Measurements from ENCODE around the gene FMNL2.

DNA sequence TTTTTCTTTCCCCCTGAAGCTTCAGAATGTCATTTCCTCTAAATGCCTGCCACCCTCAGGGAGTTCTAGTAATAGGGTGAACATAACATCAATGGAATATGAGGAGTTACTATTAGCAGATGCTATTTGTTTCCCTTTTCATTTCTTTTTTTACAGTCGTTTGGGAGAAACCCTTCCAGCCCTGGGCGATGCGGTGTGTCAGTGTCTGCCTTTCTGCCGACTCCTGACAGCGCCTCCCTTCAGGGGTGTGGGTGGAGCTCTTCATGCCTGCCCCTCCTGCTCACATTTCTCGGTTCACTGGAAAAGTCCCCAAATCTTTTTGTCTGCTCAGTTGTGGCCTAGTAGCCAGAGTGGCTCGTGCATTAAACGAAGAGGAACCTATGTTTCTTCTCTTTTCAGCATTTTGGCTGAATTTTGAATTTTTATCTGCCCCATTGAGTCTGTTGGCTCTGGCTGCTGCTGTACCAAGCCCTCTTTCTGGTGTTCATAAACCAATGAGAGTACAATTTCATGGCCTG lies 72.3 kb downstream of the FMNL2 start:
- TF ChIP-seq, protein P1, sequence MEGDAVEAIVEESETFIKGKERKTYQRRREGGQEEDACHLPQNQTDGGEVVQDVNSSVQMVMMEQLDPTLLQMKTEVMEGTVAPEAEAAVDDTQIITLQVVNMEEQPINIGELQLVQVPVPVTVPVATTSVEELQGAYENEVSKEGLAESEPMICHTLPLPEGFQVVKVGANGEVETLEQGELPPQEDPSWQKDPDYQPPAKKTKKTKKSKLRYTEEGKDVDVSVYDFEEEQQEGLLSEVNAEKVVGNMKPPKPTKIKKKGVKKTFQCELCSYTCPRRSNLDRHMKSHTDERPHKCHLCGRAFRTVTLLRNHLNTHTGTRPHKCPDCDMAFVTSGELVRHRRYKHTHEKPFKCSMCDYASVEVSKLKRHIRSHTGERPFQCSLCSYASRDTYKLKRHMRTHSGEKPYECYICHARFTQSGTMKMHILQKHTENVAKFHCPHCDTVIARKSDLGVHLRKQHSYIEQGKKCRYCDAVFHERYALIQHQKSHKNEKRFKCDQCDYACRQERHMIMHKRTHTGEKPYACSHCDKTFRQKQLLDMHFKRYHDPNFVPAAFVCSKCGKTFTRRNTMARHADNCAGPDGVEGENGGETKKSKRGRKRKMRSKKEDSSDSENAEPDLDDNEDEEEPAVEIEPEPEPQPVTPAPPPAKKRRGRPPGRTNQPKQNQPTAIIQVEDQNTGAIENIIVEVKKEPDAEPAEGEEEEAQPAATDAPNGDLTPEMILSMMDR (IDR thresholded peaks at IDR 0.05 in 2 of 3, conservative IDR thresholded peaks at IDR 0.05 in 1 of 3; ENCODE audit: borderline replicate concordance in 1 of 3, insufficient read depth in 1 of 3, low read depth in 2 of 3, low read length in 2 of 3): no peak
- TF ChIP-seq SIN3A (IDR thresholded peaks at IDR 0.05; ENCODE audit: low read depth): no peak
- TF ChIP-seq, protein P2, sequence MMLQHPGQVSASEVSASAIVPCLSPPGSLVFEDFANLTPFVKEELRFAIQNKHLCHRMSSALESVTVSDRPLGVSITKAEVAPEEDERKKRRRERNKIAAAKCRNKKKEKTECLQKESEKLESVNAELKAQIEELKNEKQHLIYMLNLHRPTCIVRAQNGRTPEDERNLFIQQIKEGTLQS (IDR thresholded peaks at IDR 0.05): no peak
- no peak for TF ChIP-seq CEBPB (IDR thresholded peaks at IDR 0.05; ENCODE audit: low read depth)
- TF ChIP-seq, protein P3, sequence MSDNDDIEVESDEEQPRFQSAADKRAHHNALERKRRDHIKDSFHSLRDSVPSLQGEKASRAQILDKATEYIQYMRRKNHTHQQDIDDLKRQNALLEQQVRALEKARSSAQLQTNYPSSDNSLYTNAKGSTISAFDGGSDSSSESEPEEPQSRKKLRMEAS (IDR thresholded peaks at IDR 0.05): no peak
- no peak for TF ChIP-seq EZH2phosphoT487 (IDR thresholded peaks at IDR 0.05; ENCODE audit: borderline replicate concordance)
- no peak for TF ChIP-seq POLR2A (IDR thresholded peaks at IDR 0.05; ENCODE audit: borderline replicate concordance, extremely low read depth, insufficient read depth, insufficient read length)
- no peak for TF ChIP-seq TCF7L2 (IDR thresholded peaks at IDR 0.05; ENCODE audit: borderline replicate concordance, extremely low read depth, insufficient read depth, insufficient read length)

Measured in HCT116 (cell line).